ENCODE results near the gene ADCY3.

- no peak for TF ChIP-seq REST (IDR thresholded peaks at IDR 0.05; ENCODE audit: borderline replicate concordance)
- TF ChIP-seq CTCF (IDR thresholded peaks at IDR 0.05; ENCODE audit: poor library complexity, severe bottlenecking) = no peak
- no peak for TF ChIP-seq POLR2AphosphoS5 (IDR thresholded peaks at IDR 0.05)
- TF ChIP-seq SMC3 (conservative IDR thresholded peaks at IDR 0.05; ENCODE audit: poor library complexity) = no peak
- TF ChIP-seq EZH2 (IDR thresholded peaks at IDR 0.05; ENCODE audit: borderline replicate concordance, insufficient read depth, low read length, poor library complexity, severe bottlenecking) = no peak
These were observed 126.1 kb downstream of the ADCY3 start for GRCh38 chr2:24793761-24794435.

Measured in neural cell (in vitro differentiated cells).